ENCODE results near the gene DET1. TPM values are rescaled to one million over a fixed set of nuclear protein-coding genes. Genes with fewer than 3 reads are reported as not detected.

The DET1 gene
- total RNA-seq (2014; rRNA removed; shearing (Covaris generic)), result 4.2 and 5.5 TPM in 2 replicates

DNA sequence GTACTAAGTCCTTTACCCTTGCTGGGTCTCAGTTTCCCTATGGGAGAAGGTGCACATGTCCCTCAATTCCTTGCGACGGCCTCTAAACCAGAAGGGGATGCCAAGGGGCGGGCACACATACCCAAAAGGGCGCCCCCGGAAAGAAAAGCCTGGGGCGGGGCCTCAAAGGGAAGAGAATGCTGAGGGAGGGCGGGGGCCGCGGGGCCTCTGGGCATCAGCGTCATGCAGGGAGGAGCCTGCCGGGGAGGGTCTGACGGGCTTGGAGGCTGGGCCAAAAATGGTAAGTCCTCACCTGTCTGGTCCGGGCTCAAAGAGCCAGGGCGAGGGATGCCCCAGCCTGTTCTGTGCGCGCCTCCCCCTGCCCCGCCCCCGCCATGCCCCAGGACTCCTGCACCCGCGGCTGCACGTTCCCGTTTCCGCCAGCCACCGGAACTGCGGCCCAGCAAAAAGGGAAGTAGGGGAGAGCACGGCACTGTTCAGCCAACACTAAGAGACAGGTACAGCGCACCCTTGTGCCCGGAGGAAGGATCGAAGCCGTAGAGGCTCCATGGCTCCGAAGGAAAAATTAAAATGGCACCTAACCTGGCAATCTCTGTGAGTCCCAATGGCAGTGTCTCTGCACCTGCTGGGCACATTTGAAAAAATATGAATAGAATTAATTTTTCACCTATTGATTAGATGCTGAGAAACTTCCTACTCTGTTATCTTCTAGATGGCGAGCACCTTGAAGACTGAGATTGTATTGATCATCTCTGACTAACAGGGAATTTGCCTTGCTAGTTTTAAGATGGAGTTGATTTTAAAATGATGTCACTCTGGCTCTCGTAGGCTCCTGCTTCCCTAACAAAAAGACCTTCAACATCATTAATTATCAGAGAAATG is at the start of gene DET1:
Gene DET1 (minus strand): TSS at position 434 of the 882 bp plus-strand sequence. CDS start 14,976 bp downstream, outside the sequence.
- peak within 1 kb of the TSS; percentile 21 for H3K27ac ChIP-seq
- peak; percentile 85 to 94 for DNase-seq (ENCODE audit: low read depth in 1 of 2, low spot score in 2 of 2)
- H3K4me1 ChIP-seq (replicated peaks), result no peaks in the 10 kb centered on the region
- no peaks in the 10 kb centered on the region for H3K9me3 ChIP-seq (replicated peaks)
- H3K4me3 ChIP-seq, result peak within 1 kb of the TSS; percentile 45
- H3K27me3 ChIP-seq (replicated peaks), result no peaks in the 10 kb centered on the region
- H3K36me3 ChIP-seq, result no peaks in the 10 kb centered on the region

DNA sequence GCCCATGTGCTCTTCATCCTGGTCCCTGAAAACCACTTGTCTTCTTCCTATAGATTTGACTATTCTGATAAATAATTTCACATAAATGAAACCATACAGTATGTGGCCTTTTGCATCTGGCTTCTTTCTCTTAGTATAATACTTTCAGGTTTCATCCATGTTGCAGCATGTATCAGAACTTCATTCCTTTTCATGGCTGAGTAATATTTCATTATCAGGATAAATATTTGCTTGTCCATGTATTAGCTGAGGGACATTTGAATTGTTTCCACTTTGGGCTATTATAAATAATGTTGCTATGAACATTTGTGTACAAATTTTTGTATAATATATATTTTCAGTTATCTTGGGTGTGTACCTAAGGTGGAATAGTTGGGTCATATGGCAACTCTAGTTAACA is 44.9 kb upstream of the DET1 start:
- Histone ChIP-seq H3K27ac (no peak overlapping the region), H3K4me1 (replicated peaks) (no peaks in the 10 kb centered on the region), H3K36me3 (no peaks in the 10 kb centered on the region), H3K27me3 (replicated peaks) (no peaks in the 10 kb centered on the region; the same call in 1 of the 2 replicates), H3K9me3 (replicated peaks) (no peaks in the 10 kb centered on the region), H3K4me3 (no peak overlapping the region)
- no peak for DNase-seq (ENCODE audit: low read depth in 1 of 2, low spot score in 2 of 2)

GRCh38 chr15:88590759-88591158 is 44.3 kb upstream of the DET1 start:
- Histone ChIP-seq H3K27ac (no peak overlapping the region), H3K4me1 (replicated peaks) (no peaks in the 10 kb centered on the region), H3K9me3 (replicated peaks) (no peaks in the 10 kb centered on the region), H3K36me3 (no peaks in the 10 kb centered on the region), H3K27me3 (replicated peaks) (no peaks in the 10 kb centered on the region; the same call in 1 of the 2 replicates), H3K4me3 (no peak overlapping the region)
- DNase-seq (ENCODE audit: low read depth in 1 of 2, low spot score in 2 of 2), result no peak

- no peak for DNase-seq (ENCODE audit: low read depth in 1 of 2, low spot score in 2 of 2)
- Histone ChIP-seq H3K27me3 (replicated peaks) (no peaks in the 10 kb centered on the region; the same call in 1 of the 2 replicates), H3K27ac (no peak overlapping the region), H3K4me1 (replicated peaks) (no peaks in the 10 kb centered on the region), H3K36me3 (no peaks in the 10 kb centered on the region), H3K9me3 (replicated peaks) (no peaks in the 10 kb centered on the region), H3K4me3 (no peak overlapping the region)
Measured at GRCh38 chr15:88586401-88587162, 40.1 kb upstream of the DET1 start.

- Histone ChIP-seq H3K36me3 (no peaks in the 10 kb centered on the region), H3K27me3 (replicated peaks) (peaks cover 2% of the 10 kb centered on the region; the same call in 1 of the 2 replicates)
- no peak for DNase-seq (ENCODE audit: low read depth in 1 of 2, low spot score in 2 of 2)
Measured at GRCh38 chr15:88580532-88580931, 34.1 kb upstream of the DET1 start.

GRCh38 chr15:88579322-88579721 is 32.8 kb upstream of the DET1 start:
- Histone ChIP-seq H3K27ac (no peak overlapping the region), H3K9me3 (replicated peaks) (no peaks in the 10 kb centered on the region), H3K4me1 (replicated peaks) (no peaks in the 10 kb centered on the region), H3K27me3 (replicated peaks) (peaks cover 2% of the 10 kb centered on the region; the same call in 1 of the 2 replicates), H3K36me3 (no peaks in the 10 kb centered on the region), H3K4me3 (no peak overlapping the region)
- no peak for DNase-seq (ENCODE audit: low read depth in 1 of 2, low spot score in 2 of 2)

More at GRCh38 chr15:88580532-88580931, 34.1 kb upstream of the DET1 start:
- Histone ChIP-seq H3K9me3 (replicated peaks) (no peaks in the 10 kb centered on the region), H3K4me3 (no peak overlapping the region), H3K4me1 (replicated peaks) (no peaks in the 10 kb centered on the region), H3K27ac (no peak overlapping the region)

GRCh38 chr15:88574655-88575054 is 28.2 kb upstream of the DET1 start:
- no peak for DNase-seq (ENCODE audit: low read depth in 1 of 2, low spot score in 2 of 2)
- H3K9me3 ChIP-seq (replicated peaks), result no peaks in the 10 kb centered on the region
- no peaks in the 10 kb centered on the region for H3K4me1 ChIP-seq (replicated peaks)
- H3K36me3 ChIP-seq, result no peaks in the 10 kb centered on the region
- H3K27ac ChIP-seq, result no peak overlapping the region
- H3K27me3 ChIP-seq (replicated peaks), result 0 out of 2 replicates have a peak, but pooled peaks cover 5% of the 10 kb centered on the region
- no peak overlapping the region for H3K4me3 ChIP-seq

- Histone ChIP-seq H3K4me3 (no peak overlapping the region), H3K36me3 (no peaks in the 10 kb centered on the region), H3K9me3 (replicated peaks) (no peaks in the 10 kb centered on the region), H3K27ac (no peak overlapping the region), H3K27me3 (replicated peaks) (0 out of 2 replicates have a peak, but pooled peaks cover 5% of the 10 kb centered on the region), H3K4me1 (replicated peaks) (no peaks in the 10 kb centered on the region)
- no peak for DNase-seq (ENCODE audit: low read depth in 1 of 2, low spot score in 2 of 2)
Measured at GRCh38 chr15:88574077-88574476, 27.6 kb upstream of the DET1 start.

GRCh38 chr15:88571852-88572259 is 25.4 kb upstream of the DET1 start:
- DNase-seq (ENCODE audit: low read depth in 1 of 2, low spot score in 2 of 2), result no peak
- H3K36me3 ChIP-seq, result no peaks in the 10 kb centered on the region
- no peak overlapping the region for H3K27ac ChIP-seq
- H3K27me3 ChIP-seq (replicated peaks), result 0 out of 2 replicates have a peak, but pooled peaks cover 5% of the 10 kb centered on the region
- no peaks in the 10 kb centered on the region for H3K9me3 ChIP-seq (replicated peaks)
- no peaks in the 10 kb centered on the region for H3K4me1 ChIP-seq (replicated peaks)
- no peak overlapping the region for H3K4me3 ChIP-seq

GRCh38 chr15:88571153-88571851 is 24.8 kb upstream of the DET1 start:
- no peaks in the 10 kb centered on the region for H3K9me3 ChIP-seq (replicated peaks)
- no peak overlapping the region for H3K4me3 ChIP-seq
- H3K27ac ChIP-seq, result no peak overlapping the region
- no peaks in the 10 kb centered on the region for H3K4me1 ChIP-seq (replicated peaks)
- H3K36me3 ChIP-seq, result no peaks in the 10 kb centered on the region
- no peak for DNase-seq (ENCODE audit: low read depth in 1 of 2, low spot score in 2 of 2)
- H3K27me3 ChIP-seq (replicated peaks), result 0 out of 2 replicates have a peak, but pooled peaks cover 5% of the 10 kb centered on the region

- Histone ChIP-seq H3K27me3 (replicated peaks) (0 out of 2 replicates have a peak, but pooled peaks cover 2% of the 10 kb centered on the region), H3K27ac (no peak overlapping the region), H3K4me3 (no peak overlapping the region), H3K4me1 (replicated peaks) (no peaks in the 10 kb centered on the region), H3K9me3 (replicated peaks) (no peaks in the 10 kb centered on the region), H3K36me3 (no peaks in the 10 kb centered on the region)
- DNase-seq (ENCODE audit: low read depth in 1 of 2, low spot score in 2 of 2), result no peak
Measured at GRCh38 chr15:88568589-88568988, 22.1 kb upstream of the DET1 start.

GRCh38 chr15:88564741-88565140 is 18.3 kb upstream of the DET1 start:
- no peak overlapping the region for H3K27ac ChIP-seq
- no peaks in the 10 kb centered on the region for H3K36me3 ChIP-seq
- no peak overlapping the region for H3K4me3 ChIP-seq
- 0 out of 2 replicates have a peak, but pooled peaks cover under 1% of the 10 kb centered on the region for H3K27me3 ChIP-seq (replicated peaks)
- no peaks in the 10 kb centered on the region for H3K9me3 ChIP-seq (replicated peaks)
- H3K4me1 ChIP-seq (replicated peaks), result no peaks in the 10 kb centered on the region
- DNase-seq (ENCODE audit: low read depth in 1 of 2, low spot score in 2 of 2), result no peak

DNA sequence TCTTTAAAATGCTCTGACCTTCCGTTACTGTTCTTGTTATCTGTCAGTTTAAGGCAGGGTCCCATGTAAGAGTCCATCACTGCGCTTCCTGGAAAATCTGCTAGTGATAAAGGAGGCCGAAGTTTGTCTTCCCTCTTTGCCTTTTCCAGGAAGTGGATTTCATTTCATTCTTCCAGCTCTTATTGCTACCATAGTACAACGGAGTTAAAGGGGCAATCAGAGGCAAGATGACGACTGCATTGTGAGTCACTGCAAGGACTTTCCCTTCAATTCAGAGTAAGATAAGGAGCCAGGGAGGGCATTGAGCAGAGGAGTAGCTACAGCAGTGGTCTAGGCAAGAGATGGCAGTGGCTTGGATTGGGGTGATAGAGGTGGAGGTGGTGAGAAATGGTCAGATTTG is 17.2 kb upstream of the DET1 start:
- Histone ChIP-seq H3K4me3 (no peak overlapping the region), H3K27ac (no peak overlapping the region), H3K9me3 (replicated peaks) (no peaks in the 10 kb centered on the region), H3K36me3 (no peaks in the 10 kb centered on the region), H3K4me1 (replicated peaks) (no peaks in the 10 kb centered on the region), H3K27me3 (replicated peaks) (no peaks in the 10 kb centered on the region)
- DNase-seq (ENCODE audit: low read depth in 1 of 2, low spot score in 2 of 2), result no peak
